ENCODE measurements around the gene B3GNT9.

The B3GNT9 gene

GRCh38 chr16:67150833-67151396 lies at the start of gene B3GNT9:
Gene B3GNT9, minus strand, starts transcription at chr16:67150998. Its CDS starts 513 bp downstream, at chr16:67150485.
- DNase-seq: peak in 1 of 2 donors; percentile 42

- no peak for DNase-seq
Observed at GRCh38 chr16:67200491-67200890, 49.7 kb upstream of the B3GNT9 start.

GRCh38 chr16:67199808-67200198 lies 49.0 kb upstream of the B3GNT9 start:
- no peak for DNase-seq

- no peak for DNase-seq
Observed at GRCh38 chr16:67199011-67199807, 48.4 kb upstream of the B3GNT9 start, which contains the start of gene ELMO3. Gene ELMO3, plus strand, starts transcription at chr16:67199131. Its CDS starts 196 bp downstream, at chr16:67199327.

- DNase-seq: peak; percentile 18 to 28
Observed at GRCh38 chr16:67198238-67198734, 47.5 kb upstream of the B3GNT9 start.

GRCh38 chr16:67197704-67198103 lies 46.9 kb upstream of the B3GNT9 start:
- DNase-seq: no peak

GRCh38 chr16:67196881-67197280 lies 46.1 kb upstream of the B3GNT9 start:
- DNase-seq: no peak

GRCh38 chr16:67195676-67196075 lies 44.9 kb upstream of the B3GNT9 start:
- no peak for DNase-seq

- no peak for DNase-seq
Observed at GRCh38 chr16:67194260-67194659, 43.5 kb upstream of the B3GNT9 start.

GRCh38 chr16:67193536-67193935 lies 42.7 kb upstream of the B3GNT9 start:
- DNase-seq: no peak

GRCh38 chr16:67192781-67193361 lies 42.1 kb upstream of the B3GNT9 start:
- no peak for DNase-seq

GRCh38 chr16:67191995-67192681 lies 41.3 kb upstream of the B3GNT9 start, which contains the start of gene E2F4:
Gene E2F4, plus strand, starts transcription at chr16:67192155. Its CDS starts 73 bp downstream, at chr16:67192228.
- peak; percentile 85 to 90 for DNase-seq

GRCh38 chr16:67191411-67191994 lies 40.7 kb upstream of the B3GNT9 start:
- no peak for DNase-seq

- DNase-seq: no peak
Observed at GRCh38 chr16:67190448-67191399, 39.9 kb upstream of the B3GNT9 start.

- DNase-seq: no peak
Observed at GRCh38 chr16:67190041-67190440, 39.2 kb upstream of the B3GNT9 start, which contains the start of gene EXOC3L1. Gene EXOC3L1, minus strand, starts transcription at chr16:67190136. Its CDS starts 460 bp downstream, at chr16:67189676.

- no peak for DNase-seq
Observed at GRCh38 chr16:67188798-67189197, 38.0 kb upstream of the B3GNT9 start.

- no peak for DNase-seq
Observed at GRCh38 chr16:67188323-67188722, 37.5 kb upstream of the B3GNT9 start.

GRCh38 chr16:67187175-67187890 lies 36.5 kb upstream of the B3GNT9 start:
- DNase-seq: no peak

GRCh38 chr16:67186550-67186950 lies 35.8 kb upstream of the B3GNT9 start:
- DNase-seq: no peak

GRCh38 chr16:67185651-67186134 lies 34.9 kb upstream of the B3GNT9 start:
- DNase-seq: no peak
